C4-2B (cell line): ENCODE results near the gene RBM28.

Experiments used
- CTCF ChIP-seq: fragments of 450-650 bp; conservative IDR thresholded peaks from 2 replicates; pipeline ENCODE4 v1.5.1; 2017; ENCODE audit warnings: mild to moderate bottlenecking
- ZFX ChIP-seq: fragments of 450-650 bp; IDR thresholded peaks from 2 replicates; pipeline ENCODE4 v1.6.1; 2017

- TF ChIP-seq CTCF (no peak), ZFX (no peak)
Measured at GRCh38 chr7:128389618-128390329, 46.1 kb upstream of the RBM28 start.
